GM18909 (cell line): ENCODE results near the gene VPS25.
"Not testable (repeated sequence)": the region's sequence is repeated elsewhere in the genome, so short reads cannot be mapped to it uniquely, and the experiment has no call there.

Experiments used
- ATAC-seq: cut with Tn5 transposase; IDR thresholded peaks from one replicate; pipeline ENCODE4 v1.9.1; 2021; ENCODE audit warnings: mild to moderate bottlenecking; ENCODE audit not compliant: unreplicated experiment, poor library complexity

VPS25 gene

DNA sequence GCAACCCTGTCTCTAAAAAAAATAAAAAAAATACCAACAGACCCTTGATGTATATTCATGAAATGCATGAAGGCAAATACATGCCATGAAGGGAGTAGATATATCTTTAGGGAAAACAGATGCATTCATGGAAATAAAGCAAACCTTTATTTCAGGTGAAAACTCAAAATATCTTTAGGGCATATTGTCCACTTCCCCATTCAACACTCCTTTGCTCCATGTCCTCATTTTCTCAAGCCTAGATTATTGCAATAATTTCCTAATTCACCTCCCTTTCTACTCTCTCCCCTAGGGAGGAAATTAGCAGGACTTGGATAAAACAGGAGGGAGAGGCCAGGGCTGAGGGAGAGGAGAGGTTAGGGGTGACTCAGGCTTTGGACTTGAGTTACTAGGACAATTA, 5.7 kb upstream of the VPS25 start:
- ATAC-seq, result no peak

DNA sequence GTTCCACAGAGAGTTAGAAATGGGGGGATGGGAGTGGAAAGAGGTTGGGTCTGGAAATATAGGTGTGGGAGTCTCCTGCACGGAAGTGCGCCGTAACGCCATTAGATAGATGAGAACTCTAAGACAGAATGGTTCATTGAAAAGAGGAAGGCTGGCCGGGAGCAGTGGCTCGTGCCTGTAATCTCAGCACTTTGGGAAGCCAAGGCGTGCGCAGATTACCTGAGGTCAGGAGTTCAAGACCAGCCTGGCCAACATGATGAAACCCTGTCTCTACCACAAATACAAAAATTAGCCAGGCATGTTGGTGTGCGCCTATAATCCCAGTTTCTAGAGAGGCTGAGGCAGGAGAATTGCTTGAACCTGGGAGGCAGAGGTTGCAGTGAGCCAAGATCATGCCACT, 5.2 kb upstream of the VPS25 start:
- ATAC-seq, result not testable (repeated sequence)

DNA sequence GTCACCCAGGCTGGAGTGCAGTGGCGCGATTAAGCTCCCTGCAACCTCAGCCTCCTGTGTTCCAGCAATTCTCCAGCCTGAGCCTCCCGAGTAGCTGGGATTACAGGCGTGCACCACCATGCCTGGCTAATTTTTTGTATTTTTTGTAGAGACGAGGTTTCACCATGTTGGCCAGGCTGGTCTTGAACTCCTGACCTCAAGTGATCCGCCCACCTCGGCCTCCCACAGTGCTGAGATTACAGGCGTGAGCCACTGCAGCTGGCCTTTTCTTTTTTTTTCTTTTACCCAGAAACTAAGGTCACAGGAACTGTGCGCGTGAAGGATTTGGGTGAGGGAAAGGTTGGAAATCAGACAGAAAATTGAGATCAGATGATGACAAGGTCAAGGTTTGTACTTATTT, 3.3 kb upstream of the VPS25 start:
- not testable (repeated sequence) for ATAC-seq

DNA sequence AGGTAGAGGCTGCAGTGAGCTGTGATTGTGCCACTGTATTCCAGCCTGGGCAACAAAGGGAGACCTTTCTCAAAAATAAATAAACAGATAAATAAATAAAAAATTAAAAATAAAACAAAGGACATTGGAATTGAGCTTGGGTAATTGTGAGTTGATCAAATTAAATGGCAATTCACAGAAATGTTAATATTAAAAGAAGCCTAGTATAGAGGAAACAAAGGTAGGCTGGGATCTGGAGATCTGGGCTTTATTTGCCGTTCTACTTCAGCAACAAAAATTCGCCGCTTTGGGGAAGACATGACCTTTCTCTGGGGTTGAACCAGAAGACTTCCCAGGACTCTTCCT, 332 bp upstream of the VPS25 start:
- ATAC-seq, result peak; percentile 10

DNA sequence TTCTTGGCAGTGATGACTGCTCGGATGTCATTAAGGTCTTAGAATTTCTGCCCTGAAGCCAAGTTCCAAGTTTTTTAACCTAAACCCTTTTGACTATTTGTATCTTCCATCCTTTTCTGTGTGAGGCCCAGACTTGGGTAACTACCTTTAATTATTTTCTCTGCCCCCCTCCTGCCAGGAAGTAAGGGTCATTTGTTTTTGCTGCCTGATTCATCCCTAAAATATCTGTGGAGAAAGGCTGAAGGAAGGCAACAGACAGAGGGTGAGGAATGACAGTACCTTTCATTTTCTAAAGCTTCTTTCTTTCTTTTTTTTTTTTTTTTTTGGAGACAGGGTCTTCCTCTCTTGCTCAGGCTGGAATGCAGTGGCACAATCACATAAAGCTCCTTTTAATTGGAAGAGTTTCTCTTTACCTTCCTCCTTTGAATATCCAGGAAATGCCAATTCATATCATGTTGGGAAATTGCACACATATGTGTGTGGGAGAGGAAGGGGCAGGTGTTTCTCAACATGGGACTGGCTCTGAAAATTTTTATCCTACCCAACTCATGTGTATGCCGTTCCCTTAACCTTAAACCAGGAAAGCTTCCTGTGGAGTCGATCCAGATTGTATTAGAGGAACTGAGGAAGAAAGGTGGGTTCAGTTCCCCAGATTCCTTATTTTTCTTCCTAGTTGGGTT, 957 bp downstream of the VPS25 start:
- no peak for ATAC-seq

DNA sequence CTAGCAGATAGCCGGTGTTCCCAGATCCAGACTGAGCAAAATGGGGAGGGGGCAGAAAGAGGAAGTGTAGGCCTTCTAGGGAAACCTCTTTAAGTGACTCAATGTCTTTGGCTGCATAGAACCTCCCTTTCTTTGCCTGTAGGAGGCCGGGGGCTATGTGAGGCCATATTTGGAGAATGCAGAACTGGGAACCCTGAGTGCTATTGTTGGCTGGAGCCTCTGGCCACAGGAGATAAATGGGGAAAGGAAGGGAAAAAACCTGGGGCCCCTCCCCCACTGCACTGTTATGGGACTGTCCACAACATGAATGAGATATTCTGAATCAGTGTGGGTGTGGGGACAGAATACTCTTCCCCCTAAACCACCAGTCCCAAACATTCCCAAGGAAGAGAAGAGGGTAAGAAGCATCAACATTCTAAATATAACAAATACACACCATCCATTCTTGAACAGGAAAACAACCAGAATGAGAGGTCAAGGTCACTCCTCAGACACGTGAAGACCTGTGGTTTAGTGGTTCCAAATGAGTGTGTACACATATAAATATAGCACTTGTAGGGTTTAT, 2.4 kb downstream of the VPS25 start:
- no peak for ATAC-seq

DNA sequence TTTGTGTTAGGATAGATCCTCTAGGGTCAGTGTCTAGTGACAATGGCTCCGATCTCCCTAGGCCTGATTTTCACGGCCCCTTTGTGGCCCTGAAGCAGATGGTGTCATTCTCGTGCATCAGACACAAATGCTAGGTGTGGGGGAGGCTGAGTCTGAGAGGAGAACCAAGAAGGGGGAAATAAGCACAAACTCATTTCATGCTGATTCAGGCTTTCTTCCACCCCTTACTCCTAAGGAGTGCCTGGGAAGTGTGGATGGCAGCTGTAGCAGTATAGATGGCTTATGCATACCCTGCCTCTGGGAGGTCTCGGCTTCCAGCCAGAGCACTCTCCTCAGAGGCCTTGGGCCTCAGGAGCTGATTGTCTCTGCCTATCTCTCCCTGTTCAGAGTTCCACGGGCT, 5.3 kb downstream of the VPS25 start:
- no peak for ATAC-seq

DNA sequence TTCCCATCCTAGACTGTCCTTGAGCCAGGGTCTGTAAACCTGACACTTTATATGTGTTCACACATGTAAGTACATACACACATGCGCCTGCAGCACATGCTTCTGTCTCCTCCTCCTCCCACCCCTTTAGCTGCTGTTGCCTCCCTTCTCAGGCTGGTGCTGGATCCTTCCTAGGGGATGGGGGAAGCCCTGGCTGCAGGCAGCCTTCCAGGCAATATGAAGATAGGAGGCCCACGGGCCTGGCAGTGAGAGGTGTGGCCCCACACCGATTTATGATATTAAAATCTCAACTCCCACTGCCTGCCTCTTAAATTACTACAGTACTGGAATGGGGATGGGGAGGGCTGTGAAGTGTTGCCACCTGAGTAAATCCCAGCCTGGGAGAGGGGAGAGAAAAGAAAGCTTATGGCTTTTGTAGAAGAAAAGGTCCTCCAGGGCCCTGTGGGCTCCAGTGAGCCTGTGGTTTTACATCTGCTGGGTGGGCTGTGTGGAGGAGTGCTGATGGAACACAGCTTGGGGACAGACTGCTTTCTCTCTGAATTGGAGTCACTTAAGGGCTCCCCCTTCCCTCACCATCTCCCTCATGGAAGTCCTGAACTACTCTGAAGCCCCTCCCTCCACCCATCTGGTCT, 6.2 kb downstream of the VPS25 start:
- ATAC-seq, result no peak

DNA sequence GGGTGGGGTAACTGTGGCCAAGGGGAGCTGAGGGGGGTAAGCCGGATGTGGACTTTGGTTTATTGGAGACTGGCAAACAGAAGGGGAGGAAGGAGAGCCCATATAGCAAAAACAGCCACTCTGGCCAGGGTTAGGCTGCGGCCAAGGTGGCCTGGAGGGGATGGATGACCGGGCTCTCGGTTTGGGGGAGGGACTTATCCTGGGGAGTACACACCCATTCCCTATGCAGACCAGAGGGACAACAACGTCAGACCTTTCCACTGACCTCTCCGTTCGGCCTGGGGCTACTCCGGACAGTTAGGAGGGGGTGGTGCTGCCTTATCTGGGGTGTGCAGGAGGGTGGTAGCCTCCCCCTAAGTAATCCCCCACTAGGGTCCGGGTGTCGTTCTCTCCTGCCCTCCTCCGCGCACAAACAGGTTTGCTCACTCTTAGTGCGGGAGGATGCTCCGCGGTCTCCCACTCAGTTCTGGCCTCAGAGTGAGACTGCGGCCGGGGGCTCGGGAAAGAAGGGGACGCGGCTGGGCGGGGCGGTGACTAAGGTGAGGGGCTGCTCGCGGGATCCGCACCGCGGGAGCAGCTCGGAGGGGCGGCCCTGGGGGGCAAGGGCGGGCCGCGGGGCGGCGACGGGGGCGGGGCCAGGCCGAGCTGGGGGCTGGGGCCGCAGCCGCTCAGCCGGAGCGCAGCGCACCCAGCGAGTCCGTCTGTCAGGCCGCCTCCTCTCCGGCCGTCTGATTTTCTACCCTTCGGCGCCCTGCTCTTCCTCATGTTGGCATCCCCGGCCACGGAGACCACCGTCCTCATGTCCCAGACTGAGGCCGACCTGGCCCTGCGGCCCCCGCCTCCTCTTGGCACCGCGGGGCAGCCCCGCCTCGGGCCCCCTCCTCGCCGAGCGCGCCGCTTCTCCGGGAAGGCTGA, 6.9 kb downstream of the VPS25 start, which contains the start of gene WNK4:
WNK4 (plus strand) TSS at position 675 of the 915 bp plus-strand sequence; CDS start at position 764, 89 bp downstream.
- ATAC-seq, result no peak

DNA sequence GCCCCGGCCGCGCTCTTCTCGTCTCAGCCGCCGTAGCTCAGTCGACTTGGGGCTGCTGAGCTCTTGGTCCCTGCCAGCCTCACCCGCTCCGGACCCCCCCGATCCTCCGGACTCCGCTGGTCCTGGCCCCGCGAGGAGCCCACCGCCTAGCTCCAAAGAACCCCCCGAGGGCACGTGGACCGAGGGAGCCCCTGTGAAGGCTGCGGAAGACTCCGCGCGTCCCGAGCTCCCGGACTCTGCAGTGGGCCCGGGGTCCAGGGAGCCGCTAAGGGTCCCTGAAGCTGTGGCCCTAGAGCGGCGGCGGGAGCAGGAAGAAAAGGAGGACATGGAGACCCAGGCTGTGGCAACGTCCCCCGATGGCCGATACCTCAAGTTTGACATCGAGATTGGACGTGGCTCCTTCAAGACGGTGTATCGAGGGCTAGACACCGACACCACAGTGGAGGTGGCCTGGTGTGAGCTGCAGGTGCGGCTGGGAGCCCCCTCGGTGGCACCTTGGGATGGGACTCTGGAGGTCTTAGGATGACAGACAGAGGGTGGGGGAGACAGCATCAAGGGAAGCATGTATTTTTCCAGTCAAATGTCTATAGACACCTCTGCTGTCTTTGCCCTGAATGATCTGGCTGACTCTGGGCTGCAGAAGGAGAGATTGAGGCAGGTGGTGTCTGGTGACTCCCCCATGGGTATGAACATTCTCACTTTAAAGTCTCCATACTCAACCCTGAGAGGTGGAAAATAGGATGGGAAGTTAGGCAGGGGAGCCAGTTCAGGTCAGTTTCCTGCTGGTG, 7.8 kb downstream of the VPS25 start:
- ATAC-seq, result no peak

DNA sequence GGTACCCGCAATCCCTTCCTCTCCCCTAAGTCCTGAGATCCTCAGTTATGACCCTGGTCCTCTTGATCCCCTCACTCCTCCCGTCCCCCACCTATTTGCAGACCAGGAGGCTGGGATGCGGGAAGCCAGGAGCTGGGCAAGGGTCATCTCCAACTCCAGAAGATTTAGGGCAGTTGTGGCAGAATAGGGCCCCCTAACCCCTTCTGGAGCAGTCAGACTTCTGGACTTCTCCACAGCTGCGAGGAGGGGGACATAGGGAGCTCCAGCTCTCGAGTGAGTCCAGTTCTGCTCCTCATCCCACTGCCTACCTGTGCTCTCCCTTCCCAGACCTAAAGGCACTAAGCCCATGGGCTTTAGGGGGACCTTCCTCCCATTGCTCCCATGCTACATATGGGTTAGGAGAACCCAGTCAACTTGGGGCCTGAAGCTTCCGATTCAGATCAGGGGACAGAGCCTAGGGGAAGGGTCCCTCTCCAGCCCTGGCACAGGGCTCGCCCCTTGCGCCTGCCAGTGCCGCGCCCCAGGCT, 8.5 kb downstream of the VPS25 start:
- ATAC-seq, result no peak

DNA sequence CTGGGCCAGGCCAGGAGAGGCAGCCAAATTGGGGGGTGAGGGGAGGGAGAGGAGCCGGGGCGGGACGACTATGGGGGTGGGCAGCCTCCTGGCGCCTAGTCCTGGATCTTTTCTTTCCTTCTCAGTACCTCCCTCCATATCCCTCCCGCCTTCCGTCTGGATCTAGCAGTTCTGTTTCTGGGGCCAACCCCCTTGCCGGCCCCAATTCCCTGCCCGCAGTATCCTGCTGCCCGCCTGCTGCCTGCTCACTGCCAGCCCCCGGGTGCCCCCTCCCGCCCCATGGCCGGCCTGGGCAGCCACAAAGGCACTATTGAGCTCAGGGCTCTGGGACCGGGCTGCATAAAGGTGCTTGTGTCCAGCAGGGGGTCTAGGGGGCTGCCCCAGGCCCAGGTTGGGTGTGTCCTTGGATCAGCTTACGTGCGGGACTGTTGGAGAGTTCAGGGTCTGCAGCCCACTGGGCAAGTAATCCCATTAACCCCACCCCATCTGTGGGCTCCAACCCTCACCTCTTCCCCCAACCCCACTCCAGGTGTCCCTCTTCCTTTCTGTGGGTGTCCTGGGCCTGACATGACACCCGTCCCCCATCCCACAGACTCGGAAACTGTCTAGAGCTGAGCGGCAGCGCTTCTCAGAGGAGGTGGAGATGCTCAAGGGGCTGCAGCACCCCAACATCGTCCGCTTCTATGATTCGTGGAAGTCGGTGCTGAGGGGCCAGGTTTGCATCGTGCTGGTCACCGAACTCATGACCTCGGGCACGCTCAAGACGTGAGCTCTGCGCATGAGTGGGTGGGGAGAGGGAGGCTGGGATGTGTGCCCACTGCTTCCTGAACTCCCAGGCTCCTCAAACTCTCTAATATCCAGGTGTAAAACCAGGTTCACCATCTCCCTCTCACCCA, 9.2 kb downstream of the VPS25 start:
- ATAC-seq, result no peak

DNA sequence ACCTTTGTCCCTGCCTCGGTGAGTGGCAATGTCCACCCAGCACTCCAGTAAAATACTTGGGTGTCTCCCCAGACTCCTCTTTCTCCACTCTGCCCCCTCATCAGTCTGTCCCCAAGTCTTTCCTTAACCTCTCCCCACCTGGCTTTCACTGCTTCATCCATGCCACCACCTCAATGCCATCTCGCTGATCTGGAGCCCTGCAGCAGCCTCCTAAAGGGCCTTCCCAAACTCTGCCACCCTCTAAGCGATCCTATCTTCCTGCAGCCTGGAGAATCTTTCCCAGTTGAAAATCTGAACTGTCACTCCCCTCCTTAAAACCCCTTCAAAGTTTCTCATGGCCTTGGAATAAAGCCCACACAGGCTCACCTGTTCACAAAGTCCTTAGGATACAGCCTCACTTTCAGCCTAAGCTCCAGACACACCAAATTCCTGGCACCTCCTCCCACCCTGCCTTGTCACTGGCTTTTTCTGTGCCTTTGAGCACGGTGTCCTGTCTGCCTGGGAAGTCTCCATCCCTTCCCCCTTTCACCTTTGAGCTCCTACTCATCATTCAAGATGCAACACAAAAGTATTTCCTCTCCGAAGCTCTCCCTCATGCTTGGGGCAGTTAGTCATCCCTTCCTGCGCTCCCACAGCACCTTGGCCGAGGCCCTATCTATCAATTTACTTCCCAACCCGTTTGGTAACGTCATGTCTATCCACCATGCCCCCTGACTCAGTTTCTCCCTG, 10.0 kb downstream of the VPS25 start:
- no peak for ATAC-seq

DNA sequence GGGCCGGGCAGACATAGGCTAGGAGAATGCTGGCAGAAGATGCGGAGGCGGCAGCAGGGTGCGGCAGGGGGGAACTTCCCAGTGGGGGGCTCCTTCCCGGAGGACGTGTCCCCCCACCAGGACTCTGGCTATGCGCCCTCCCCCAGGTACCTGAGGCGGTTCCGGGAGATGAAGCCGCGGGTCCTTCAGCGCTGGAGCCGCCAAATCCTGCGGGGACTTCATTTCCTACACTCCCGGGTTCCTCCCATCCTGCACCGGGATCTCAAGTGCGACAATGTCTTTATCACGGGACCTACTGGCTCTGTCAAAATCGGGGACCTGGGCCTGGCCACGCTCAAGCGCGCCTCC, 10.5 kb downstream of the VPS25 start:
- no peak for ATAC-seq

DNA sequence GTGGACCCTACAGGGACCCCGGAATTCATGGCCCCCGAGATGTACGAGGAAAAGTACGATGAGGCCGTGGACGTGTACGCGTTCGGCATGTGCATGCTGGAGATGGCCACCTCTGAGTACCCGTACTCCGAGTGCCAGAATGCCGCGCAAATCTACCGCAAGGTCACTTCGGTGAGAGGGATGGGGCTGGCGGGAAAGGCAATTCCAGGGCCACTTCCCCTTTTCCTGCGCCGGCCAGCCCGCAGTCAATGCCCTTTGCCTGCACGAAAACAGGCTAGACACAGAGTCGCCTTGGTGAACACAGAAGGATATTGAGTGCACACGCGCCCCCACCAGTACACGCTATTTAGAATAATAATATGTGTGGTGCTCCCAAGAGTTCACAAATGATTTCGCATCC, 11.2 kb downstream of the VPS25 start:
- no peak for ATAC-seq

DNA sequence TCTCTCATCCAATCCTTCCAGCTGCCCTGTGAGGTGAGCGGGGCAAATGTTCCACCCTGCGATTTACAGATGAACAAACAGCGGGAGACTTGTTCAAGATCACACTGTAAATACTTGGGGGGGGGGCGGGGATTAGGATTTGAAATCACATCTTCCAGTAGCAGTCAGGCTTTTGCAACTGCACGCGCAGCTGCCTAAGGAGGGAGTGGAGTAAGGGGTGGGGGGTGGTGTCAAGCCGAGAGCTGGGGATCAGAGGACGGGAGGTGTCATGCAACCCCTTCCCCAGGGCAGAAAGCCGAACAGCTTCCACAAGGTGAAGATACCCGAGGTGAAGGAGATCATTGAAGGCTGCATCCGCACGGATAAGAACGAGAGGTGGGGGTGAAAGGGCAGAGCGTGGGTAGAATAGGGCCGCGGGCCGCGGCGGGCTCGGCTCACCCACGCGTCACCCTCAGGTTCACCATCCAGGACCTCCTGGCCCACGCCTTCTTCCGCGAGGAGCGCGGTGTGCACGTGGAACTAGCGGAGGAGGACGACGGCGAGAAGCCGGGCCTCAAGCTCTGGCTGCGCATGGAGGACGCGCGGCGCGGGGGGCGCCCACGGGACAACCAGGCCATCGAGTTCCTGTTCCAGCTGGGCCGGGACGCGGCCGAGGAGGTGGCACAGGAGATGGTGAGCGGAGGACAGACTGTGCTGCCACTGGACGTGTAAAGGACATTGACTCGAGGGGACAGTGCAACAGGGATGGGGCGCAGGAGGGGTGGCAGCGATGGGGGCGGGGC, 11.8 kb downstream of the VPS25 start:
- no peak for ATAC-seq

DNA sequence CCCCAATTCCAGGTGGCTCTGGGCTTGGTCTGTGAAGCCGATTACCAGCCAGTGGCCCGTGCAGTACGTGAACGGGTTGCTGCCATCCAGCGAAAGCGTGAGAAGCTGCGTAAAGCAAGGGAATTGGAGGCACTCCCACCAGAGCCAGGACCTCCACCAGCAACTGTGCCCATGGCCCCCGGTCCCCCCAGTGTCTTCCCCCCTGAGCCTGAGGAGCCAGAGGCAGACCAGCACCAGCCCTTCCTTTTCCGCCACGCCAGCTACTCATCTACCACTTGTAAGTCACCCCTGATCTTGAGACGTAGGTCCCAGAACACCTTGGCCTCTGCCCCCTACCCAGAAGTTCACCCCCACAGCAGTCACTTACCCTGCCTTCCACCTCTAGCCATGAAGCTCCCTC, 14.0 kb downstream of the VPS25 start:
- ATAC-seq, result no peak

DNA sequence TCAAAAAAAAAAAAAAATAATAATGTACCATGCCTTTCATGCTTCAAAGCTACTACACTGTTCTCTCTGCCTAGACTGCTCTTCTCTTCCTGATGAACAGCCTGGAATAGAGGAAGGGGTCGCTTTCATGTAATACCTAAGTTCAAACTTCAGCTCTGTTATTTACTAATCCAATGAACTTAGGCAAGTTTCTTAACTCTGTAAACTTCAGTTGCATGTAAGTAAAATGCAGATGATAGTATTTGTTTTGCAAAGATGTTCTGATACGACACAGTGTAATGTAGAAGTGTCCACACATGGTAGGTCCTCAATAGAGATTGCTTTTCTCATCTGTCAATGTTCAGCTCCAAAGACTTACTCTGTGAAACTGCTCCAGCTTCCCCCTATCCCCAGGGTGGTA, 18.7 kb downstream of the VPS25 start:
- ATAC-seq, result no peak
